ENCODE measurements around the gene DNMT3L. TPM values are rescaled to one million over a fixed set of nuclear protein-coding genes. Genes with fewer than 3 reads are reported as not detected.
A peak's percentile ranks its signal among the peaks of the same experiment; 100 is the strongest.
"Not testable (repeated sequence)": the region's sequence is repeated elsewhere in the genome, so short reads cannot be mapped to it uniquely, and the experiment has no call there.

The DNMT3L gene
- total and polyA plus RNA-seq, 8 donors: not detected

DNA sequence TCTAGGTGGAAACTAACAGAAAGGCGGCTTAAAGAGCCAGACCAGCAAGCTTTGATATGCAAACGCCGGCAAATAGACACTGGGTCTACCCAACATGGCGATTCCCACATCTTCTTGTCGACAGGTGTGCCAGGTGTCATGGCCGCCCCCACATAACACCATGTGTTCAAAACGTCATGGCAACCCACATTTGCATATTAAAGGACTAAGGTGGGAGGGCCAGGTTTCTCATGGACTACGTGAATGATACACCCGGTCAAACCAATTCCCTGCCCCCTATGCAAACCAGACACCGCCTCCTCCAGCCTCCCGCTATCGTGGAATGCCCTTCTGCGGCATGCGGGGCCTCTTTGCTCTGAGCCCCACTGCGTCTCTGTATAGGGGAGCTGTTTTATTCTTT, 62.2 kb downstream of the DNMT3L start:
- Histone ChIP-seq H3K36me3 (no peaks in the 10 kb centered on the region), H3K27me3 (no peaks in the 10 kb centered on the region), H3K27ac (no peak overlapping the region), H3K9me3 (no peaks in the 10 kb centered on the region), H3K4me3 (no peak overlapping the region), H3K4me1 (peaks cover 0 to 8% of the 10 kb centered on the region in 2 donors)
- ATAC-seq (no peak), DNase-seq (peak in 2 of 4 donors; percentile 26 to 27)
- intact Hi-C loops (cut with DNase I): no loop called here
- TF ChIP-seq, protein P1, sequence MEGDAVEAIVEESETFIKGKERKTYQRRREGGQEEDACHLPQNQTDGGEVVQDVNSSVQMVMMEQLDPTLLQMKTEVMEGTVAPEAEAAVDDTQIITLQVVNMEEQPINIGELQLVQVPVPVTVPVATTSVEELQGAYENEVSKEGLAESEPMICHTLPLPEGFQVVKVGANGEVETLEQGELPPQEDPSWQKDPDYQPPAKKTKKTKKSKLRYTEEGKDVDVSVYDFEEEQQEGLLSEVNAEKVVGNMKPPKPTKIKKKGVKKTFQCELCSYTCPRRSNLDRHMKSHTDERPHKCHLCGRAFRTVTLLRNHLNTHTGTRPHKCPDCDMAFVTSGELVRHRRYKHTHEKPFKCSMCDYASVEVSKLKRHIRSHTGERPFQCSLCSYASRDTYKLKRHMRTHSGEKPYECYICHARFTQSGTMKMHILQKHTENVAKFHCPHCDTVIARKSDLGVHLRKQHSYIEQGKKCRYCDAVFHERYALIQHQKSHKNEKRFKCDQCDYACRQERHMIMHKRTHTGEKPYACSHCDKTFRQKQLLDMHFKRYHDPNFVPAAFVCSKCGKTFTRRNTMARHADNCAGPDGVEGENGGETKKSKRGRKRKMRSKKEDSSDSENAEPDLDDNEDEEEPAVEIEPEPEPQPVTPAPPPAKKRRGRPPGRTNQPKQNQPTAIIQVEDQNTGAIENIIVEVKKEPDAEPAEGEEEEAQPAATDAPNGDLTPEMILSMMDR (IDR thresholded peaks at IDR 0.05): no peak

DNA sequence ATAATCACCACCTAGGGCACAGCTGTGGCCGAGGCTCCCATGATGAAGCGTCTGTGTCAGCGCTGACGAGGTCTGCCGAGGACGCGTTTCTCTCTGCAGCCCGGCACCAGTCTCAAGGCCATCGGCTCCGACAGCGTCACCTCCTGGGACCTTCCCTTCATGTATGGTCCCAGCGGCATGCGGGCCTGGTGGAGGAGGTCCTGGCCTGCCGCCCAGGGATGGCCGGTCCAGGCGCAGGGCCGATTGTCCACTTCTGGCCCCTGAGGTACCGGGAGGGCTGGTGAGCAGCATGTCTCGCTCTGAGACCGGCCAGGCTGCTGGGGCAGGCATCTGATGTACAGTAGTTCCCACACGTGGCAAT, 64.6 kb downstream of the DNMT3L start:
- H3K4me1 ChIP-seq; H3K36me3 ChIP-seq; intact Hi-C loops (cut with DNase I); H3K27ac ChIP-seq; H3K27me3 ChIP-seq; H3K9me3 ChIP-seq; H3K4me3 ChIP-seq: not testable (repeated sequence)
- ATAC-seq (peak; percentile 50), DNase-seq (peak in 2 of 4 donors; percentile 43 to 68)

Other genes starting within 250 kb of the DNMT3L start
- gene TRAPPC10, start 249.6 kb downstream of the DNMT3L start, total RNA-seq: 10 to 100 TPM; 32.6 to 43.5 TPM
- gene TRAPPC10, start 249.6 kb downstream of the DNMT3L start, polyA plus RNA-seq (ENCODE audit: insufficient read length in 6 of 6): 10 to 100 TPM; 26.6 to 32.7 (median 27.5) TPM
- 1 to 10 TPM; 3.9 to 6.7 TPM for gene PWP2, start 154.5 kb downstream of the DNMT3L start, total RNA-seq
- 10 to 100 TPM in 1 of 6 donors, 1 to 10 TPM in 5; 1.7 to 10.8 (median 8.6) TPM for gene PWP2, start 154.5 kb downstream of the DNMT3L start, polyA plus RNA-seq (ENCODE audit: insufficient read length in 6 of 6)
- gene GATD3, start 128.2 kb downstream of the DNMT3L start, total RNA-seq: 10 to 100 TPM in 1 of 2 donors, 1 to 10 TPM in 1; 8.8 to 10.8 TPM
- 10 to 100 TPM; 22.3 to 50.1 (median 36.2) TPM for gene GATD3, start 128.2 kb downstream of the DNMT3L start, polyA plus RNA-seq (ENCODE audit: insufficient read length in 6 of 6)
- gene ICOSLG, start 21.0 kb downstream of the DNMT3L start, total RNA-seq: 1 to 10 TPM; 3.9 to 4.6 TPM
- gene ICOSLG, start 21.0 kb downstream of the DNMT3L start, polyA plus RNA-seq (ENCODE audit: insufficient read length in 6 of 6): 1 to 10 TPM; 1.7 to 3.3 (median 2.1) TPM
- under 1 TPM in 1 of 2 donors, not detected in 1; 0.06 TPM for gene AIRE, start 24.0 kb upstream of the DNMT3L start, total RNA-seq
- gene AIRE, start 24.0 kb upstream of the DNMT3L start, polyA plus RNA-seq (ENCODE audit: insufficient read length in 6 of 6): under 1 TPM in 5 of 6 donors, not detected in 1; 0.06 to 0.21 (median 0.09) TPM
- gene PFKL, start 38.2 kb upstream of the DNMT3L start, total RNA-seq: 100 to 1,000 TPM; 109 to 116 TPM
- gene PFKL, start 38.2 kb upstream of the DNMT3L start, polyA plus RNA-seq (ENCODE audit: insufficient read length in 6 of 6): 100 to 1,000 TPM in 1 of 6 donors, 10 to 100 TPM in 5; 80.3 to 110 (median 87.1) TPM
- gene CFAP410, start 77.5 kb upstream of the DNMT3L start, total RNA-seq: 10 to 100 TPM; 20.8 to 21.4 TPM
- 10 to 100 TPM; 16.5 to 31.5 (median 20.7) TPM for gene CFAP410, start 77.5 kb upstream of the DNMT3L start, polyA plus RNA-seq (ENCODE audit: insufficient read length in 6 of 6)
- gene TRPM2, start 91.7 kb upstream of the DNMT3L start, total RNA-seq: 10 to 100 TPM; 11.0 to 25.6 TPM
- gene TRPM2, start 91.7 kb upstream of the DNMT3L start, polyA plus RNA-seq (ENCODE audit: insufficient read length in 6 of 6): 1 to 10 TPM; 1.2 to 1.8 (median 1.5) TPM
- gene LRRC3, start 193.6 kb upstream of the DNMT3L start, total RNA-seq: 1 to 10 TPM; 2.4 to 5.7 TPM
- 1 to 10 TPM; 4.9 to 7.0 (median 6.3) TPM for gene LRRC3, start 193.6 kb upstream of the DNMT3L start, polyA plus RNA-seq (ENCODE audit: insufficient read length in 6 of 6)